ENCODE results near the gene ETV1.

DNA sequence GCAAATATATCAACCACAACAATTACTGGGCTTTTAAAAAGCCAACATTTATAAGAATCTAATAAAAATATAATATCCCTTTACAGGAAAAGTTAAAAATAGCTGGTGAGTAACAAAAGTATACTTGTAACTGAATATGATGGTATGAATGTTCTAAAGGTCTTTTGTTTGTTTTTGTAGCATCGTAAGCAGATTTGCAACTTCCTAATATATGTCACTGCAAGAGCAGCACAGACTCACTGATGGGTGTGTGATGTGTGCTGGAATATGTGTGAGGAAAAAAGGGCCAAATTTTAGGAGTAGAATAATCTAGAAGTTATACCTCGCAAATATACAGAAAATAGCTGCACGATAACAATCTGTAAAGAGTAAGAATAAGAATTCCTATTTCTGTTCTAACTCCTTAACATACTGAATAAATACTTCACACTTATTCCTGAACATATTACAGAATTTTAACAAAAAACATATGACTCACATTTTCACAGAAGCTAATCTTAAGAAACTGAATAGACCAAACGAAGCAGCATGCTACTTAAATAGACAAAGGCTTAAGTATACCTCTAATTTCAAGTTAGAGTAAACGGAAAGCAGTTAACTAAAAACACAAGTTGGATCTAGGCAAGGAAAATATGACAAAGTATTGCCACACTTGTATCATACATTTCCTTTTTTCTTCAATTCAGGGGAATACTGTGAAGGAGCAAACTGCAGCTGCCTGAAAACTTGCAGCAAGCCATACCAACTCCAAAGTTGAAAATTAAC, 9.6 kb downstream of the ETV1 start:
- TF ChIP-seq SUZ12 (IDR thresholded peaks at IDR 0.05) (no peak), FOXA1 (IDR thresholded peaks at IDR 0.05) (no peak), NFRKB (IDR thresholded peaks at IDR 0.05) (no peak), BHLHE40 (IDR thresholded peaks at IDR 0.05; ENCODE audit: borderline replicate concordance) (no peak), ELF4 (IDR thresholded peaks at IDR 0.05) (no peak), ZNF384 (IDR thresholded peaks at IDR 0.05) (no peak), L3MBTL2 (conservative IDR thresholded peaks at IDR 0.05) (no peak), CTBP1 (IDR thresholded peaks at IDR 0.05; ENCODE audit: borderline replicate concordance) (no peak), FOXK2 (IDR thresholded peaks at IDR 0.05) (no peak)
- TF ChIP-seq, protein P1, sequence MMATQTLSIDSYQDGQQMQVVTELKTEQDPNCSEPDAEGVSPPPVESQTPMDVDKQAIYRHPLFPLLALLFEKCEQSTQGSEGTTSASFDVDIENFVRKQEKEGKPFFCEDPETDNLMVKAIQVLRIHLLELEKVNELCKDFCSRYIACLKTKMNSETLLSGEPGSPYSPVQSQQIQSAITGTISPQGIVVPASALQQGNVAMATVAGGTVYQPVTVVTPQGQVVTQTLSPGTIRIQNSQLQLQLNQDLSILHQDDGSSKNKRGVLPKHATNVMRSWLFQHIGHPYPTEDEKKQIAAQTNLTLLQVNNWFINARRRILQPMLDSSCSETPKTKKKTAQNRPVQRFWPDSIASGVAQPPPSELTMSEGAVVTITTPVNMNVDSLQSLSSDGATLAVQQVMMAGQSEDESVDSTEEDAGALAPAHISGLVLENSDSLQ (IDR thresholded peaks at IDR 0.05), result no peak
